ENCODE measurements around the gene SDHAF3. TPM values are rescaled to one million over a fixed set of nuclear protein-coding genes. Genes with fewer than 3 reads are reported as not detected.

SDHAF3 gene
- total RNA-seq, 6 donors from 2014 or later = 2.1 to 10.3 (median 7.6) TPM

GRCh38 chr7:97130417-97131139, 13.1 kb downstream of the SDHAF3 start:
- Histone ChIP-seq H3K36me3 (no peaks in the 10 kb centered on the region), H3K27ac (no peak overlapping the region), H3K4me1 (no peaks in the 10 kb centered on the region), H3K27me3 (no peaks in the 10 kb centered on the region), H3K4me3 (no peak overlapping the region), H3K9me3 (no peaks in the 10 kb centered on the region)
- TF ChIP-seq POLR2A (IDR thresholded peaks at IDR 0.05) = no peak
- TF ChIP-seq EP300 (IDR thresholded peaks at IDR 0.05) = no peak
- no peak for TF ChIP-seq CTCF (IDR thresholded peaks at IDR 0.05)
- no peak for TF ChIP-seq POLR2AphosphoS5 (IDR thresholded peaks at IDR 0.05)
- DNase-seq = no peak
- WGBS, 2 donors = 73 to 81% methylated on average over 5 to 6 of the region's 6 CpGs
- ATAC-seq (ENCODE audit: low FRiP score in 2 of 2) = no peak

- Histone ChIP-seq H3K9me3 (no peaks in the 10 kb centered on the region), H3K4me3 (no peak overlapping the region), H3K27me3 (no peaks in the 10 kb centered on the region), H3K27ac (no peak overlapping the region), H3K36me3 (no peaks in the 10 kb centered on the region), H3K4me1 (no peaks in the 10 kb centered on the region)
- ATAC-seq (ENCODE audit: low FRiP score in 2 of 2) (no peak), DNase-seq (no peak)
- TF ChIP-seq CTCF (IDR thresholded peaks at IDR 0.05) (no peak), POLR2AphosphoS5 (IDR thresholded peaks at IDR 0.05) (no peak), EP300 (IDR thresholded peaks at IDR 0.05) (no peak), POLR2A (IDR thresholded peaks at IDR 0.05) (no peak)
- WGBS, 2 donors = 89 to 91% methylated on average over 2 of the region's 2 CpGs
Observed at GRCh38 chr7:97133159-97133558, 15.7 kb downstream of the SDHAF3 start.

GRCh38 chr7:97138830-97139229, 21.3 kb downstream of the SDHAF3 start:
- Histone ChIP-seq H3K36me3 (peaks cover 0 to 6% (median 2%) of the 10 kb centered on the region in 4 donors), H3K27ac (no peak overlapping the region), H3K27me3 (no peaks in the 10 kb centered on the region), H3K4me3 (no peak overlapping the region), H3K9me3 (peaks cover 0 to 23% (median 13%) of the 10 kb centered on the region in 4 donors), H3K4me1 (no peaks in the 10 kb centered on the region)
- WGBS, 2 donors = 95 to 97% methylated on average over 4 to 8 of the region's 8 CpGs
- TF ChIP-seq POLR2AphosphoS5 (IDR thresholded peaks at IDR 0.05) (no peak), POLR2A (IDR thresholded peaks at IDR 0.05) (no peak)
- ATAC-seq (ENCODE audit: low FRiP score in 2 of 2) (no peak), DNase-seq (peak in 1 of 2 donors; percentile 49)

GRCh38 chr7:97145068-97145467, 27.6 kb downstream of the SDHAF3 start:
- H3K36me3 ChIP-seq = no peaks in the 10 kb centered on the region
- H3K4me1 ChIP-seq = no peaks in the 10 kb centered on the region
- ATAC-seq (ENCODE audit: low FRiP score in 2 of 2) (no peak), DNase-seq (no peak)
- no peaks in the 10 kb centered on the region for H3K27me3 ChIP-seq
- 73 to 77% methylated on average over 1 of the region's 1 CpG for WGBS, 2 donors
- H3K27ac ChIP-seq = no peak overlapping the region
- no peak overlapping the region for H3K4me3 ChIP-seq
- H3K9me3 ChIP-seq = peaks cover 0 to 16% (median 7%) of the 10 kb centered on the region in 4 donors
- TF ChIP-seq POLR2AphosphoS5 (IDR thresholded peaks at IDR 0.05) (no peak), CTCF (IDR thresholded peaks at IDR 0.05) (peak in 4 of 6 experiments; percentile 27 to 43 (median 39))

GRCh38 chr7:97149843-97150242, 32.3 kb downstream of the SDHAF3 start:
- no peaks in the 10 kb centered on the region for H3K4me1 ChIP-seq
- no peaks in the 10 kb centered on the region for H3K27me3 ChIP-seq
- H3K4me3 ChIP-seq = no peak overlapping the region
- DNase-seq = no peak
- no peaks in the 10 kb centered on the region for H3K9me3 ChIP-seq
- WGBS, 2 donors = 89 to 96% methylated on average over 1 of the region's 1 CpG
- TF ChIP-seq POLR2A (IDR thresholded peaks at IDR 0.05) (no peak), CTCF (IDR thresholded peaks at IDR 0.05) (no peak), EP300 (IDR thresholded peaks at IDR 0.05) (no peak), POLR2AphosphoS5 (IDR thresholded peaks at IDR 0.05) (no peak)
- no peak for ATAC-seq (ENCODE audit: low FRiP score in 2 of 2)
- H3K36me3 ChIP-seq = no peaks in the 10 kb centered on the region
- no peak overlapping the region for H3K27ac ChIP-seq
